Mononuclear cell (primary cell): Measurements from ENCODE around the gene RFX3. TPM values are rescaled to one million over a fixed set of nuclear protein-coding genes. Genes with fewer than 3 reads are reported as not detected.

Experiments
- H3K27me3 ChIP-seq: 2 replicates; pipeline ENCODE4 v1.6.0; 2011; ENCODE audit warnings: low read length, control low read depth; ENCODE audit not compliant: insufficient read depth
- H3K4me1 ChIP-seq: 2 replicates; pipeline ENCODE4 v1.5.1; 2011; ENCODE audit warnings: mild to moderate bottlenecking, low read length, control low read depth; ENCODE audit not compliant: insufficient read depth
- H3K4me3 ChIP-seq: 2 replicates; pipeline ENCODE4 v1.5.1; 2011; ENCODE audit warnings: mild to moderate bottlenecking, low read length, moderate library complexity
- H3K9me3 ChIP-seq: 2 replicates; pipeline ENCODE4 v1.5.1; 2011; ENCODE audit warnings: low read depth, mild to moderate bottlenecking, control low read depth, low read length
- total RNA-seq: library from RNA; depleted of rRNA; stranded (reverse); fragments of >200 nt; gene quantifications from one replicate; pipeline ENCODE4 v1.2.3, GENCODE V29; 2012

Gene RFX3
- total RNA-seq, 1 donor: 11.9 TPM

GRCh38 chr9:3397766-3398165 is 128.0 kb downstream of the RFX3 start:
- peak overlapping the region; percentile 16 for H3K4me3 ChIP-seq

GRCh38 chr9:3391414-3391813 is 134.4 kb downstream of the RFX3 start:
- Histone ChIP-seq H3K4me3 (no peak overlapping the region), H3K9me3 (no peaks in the 10 kb centered on the region), H3K27me3 (no peaks in the 10 kb centered on the region), H3K4me1 (no peaks in the 10 kb centered on the region)

More at GRCh38 chr9:3397766-3398165, 128.0 kb downstream of the RFX3 start:
- Histone ChIP-seq H3K9me3 (no peaks in the 10 kb centered on the region), H3K27me3 (no peaks in the 10 kb centered on the region), H3K4me1 (peaks cover 12% of the 10 kb centered on the region)

- H3K9me3 ChIP-seq: no peaks in the 10 kb centered on the region
Measured at GRCh38 chr9:3386753-3387152, 139.0 kb downstream of the RFX3 start.

GRCh38 chr9:3385871-3386270 is 139.9 kb downstream of the RFX3 start:
- Histone ChIP-seq H3K9me3 (no peaks in the 10 kb centered on the region), H3K27me3 (no peaks in the 10 kb centered on the region), H3K4me3 (no peak overlapping the region), H3K4me1 (no peaks in the 10 kb centered on the region)

More at GRCh38 chr9:3386753-3387152, 139.0 kb downstream of the RFX3 start:
- Histone ChIP-seq H3K27me3 (no peaks in the 10 kb centered on the region), H3K4me3 (no peak overlapping the region), H3K4me1 (no peaks in the 10 kb centered on the region)

GRCh38 chr9:3371842-3372241 is 154.0 kb downstream of the RFX3 start:
- Histone ChIP-seq H3K9me3 (no peaks in the 10 kb centered on the region), H3K27me3 (no peaks in the 10 kb centered on the region), H3K4me3 (no peak overlapping the region), H3K4me1 (no peaks in the 10 kb centered on the region)

- Histone ChIP-seq H3K9me3 (no peaks in the 10 kb centered on the region), H3K27me3 (no peaks in the 10 kb centered on the region), H3K4me1 (no peaks in the 10 kb centered on the region), H3K4me3 (no peak overlapping the region)
Measured at GRCh38 chr9:3370715-3371114, 155.1 kb downstream of the RFX3 start.

GRCh38 chr9:3367185-3367584 is 158.6 kb downstream of the RFX3 start:
- Histone ChIP-seq H3K4me3 (no peak overlapping the region), H3K4me1 (no peaks in the 10 kb centered on the region), H3K27me3 (no peaks in the 10 kb centered on the region), H3K9me3 (no peaks in the 10 kb centered on the region)

- Histone ChIP-seq H3K9me3 (no peaks in the 10 kb centered on the region), H3K27me3 (no peaks in the 10 kb centered on the region), H3K4me1 (peaks cover 14% of the 10 kb centered on the region), H3K4me3 (no peak overlapping the region)
Measured at GRCh38 chr9:3361689-3362392, 164.0 kb downstream of the RFX3 start.

GRCh38 chr9:3361116-3361515 is 164.7 kb downstream of the RFX3 start:
- H3K4me3 ChIP-seq: no peak overlapping the region
- no peaks in the 10 kb centered on the region for H3K27me3 ChIP-seq
- H3K4me1 ChIP-seq: peaks cover 14% of the 10 kb centered on the region
- no peaks in the 10 kb centered on the region for H3K9me3 ChIP-seq

GRCh38 chr9:3360245-3360644 is 165.6 kb downstream of the RFX3 start:
- Histone ChIP-seq H3K27me3 (no peaks in the 10 kb centered on the region), H3K9me3 (no peaks in the 10 kb centered on the region), H3K4me1 (peaks cover 14% of the 10 kb centered on the region), H3K4me3 (no peak overlapping the region)

GRCh38 chr9:3359778-3360177 is 166.0 kb downstream of the RFX3 start:
- H3K9me3 ChIP-seq: no peaks in the 10 kb centered on the region
- no peaks in the 10 kb centered on the region for H3K27me3 ChIP-seq
- no peak overlapping the region for H3K4me3 ChIP-seq
- peaks cover 14% of the 10 kb centered on the region for H3K4me1 ChIP-seq

- peaks cover 14% of the 10 kb centered on the region for H3K4me1 ChIP-seq
- H3K4me3 ChIP-seq: no peak overlapping the region
- H3K27me3 ChIP-seq: no peaks in the 10 kb centered on the region
- peaks cover 4% of the 10 kb centered on the region for H3K9me3 ChIP-seq
Measured at GRCh38 chr9:3359048-3359692, 166.6 kb downstream of the RFX3 start.

GRCh38 chr9:3348169-3348568 is 177.6 kb downstream of the RFX3 start:
- H3K4me3 ChIP-seq: no peak overlapping the region
- H3K4me1 ChIP-seq: no peaks in the 10 kb centered on the region
- H3K9me3 ChIP-seq: no peaks in the 10 kb centered on the region
- no peaks in the 10 kb centered on the region for H3K27me3 ChIP-seq

- Histone ChIP-seq H3K4me3 (no peak overlapping the region), H3K27me3 (no peaks in the 10 kb centered on the region), H3K9me3 (no peaks in the 10 kb centered on the region), H3K4me1 (no peaks in the 10 kb centered on the region)
Measured at GRCh38 chr9:3346549-3346948, 179.3 kb downstream of the RFX3 start.

GRCh38 chr9:3343671-3344070 is 182.1 kb downstream of the RFX3 start:
- no peaks in the 10 kb centered on the region for H3K4me1 ChIP-seq

More at GRCh38 chr9:3343671-3344070, 182.1 kb downstream of the RFX3 start:
- no peaks in the 10 kb centered on the region for H3K27me3 ChIP-seq
- H3K9me3 ChIP-seq: no peaks in the 10 kb centered on the region
- no peak overlapping the region for H3K4me3 ChIP-seq
